Retina (tissue), 1 donor: ENCODE measurements around the gene B3GAT3.
"Not testable (repeated sequence)": the region's sequence is repeated elsewhere in the genome, so short reads cannot be mapped to it uniquely, and the experiment has no call there.

Experiments used
- DNase-seq: peaks from one replicate; pipeline ENCODE4 v3.0.0-alpha.2; 2016

Gene B3GAT3

DNA sequence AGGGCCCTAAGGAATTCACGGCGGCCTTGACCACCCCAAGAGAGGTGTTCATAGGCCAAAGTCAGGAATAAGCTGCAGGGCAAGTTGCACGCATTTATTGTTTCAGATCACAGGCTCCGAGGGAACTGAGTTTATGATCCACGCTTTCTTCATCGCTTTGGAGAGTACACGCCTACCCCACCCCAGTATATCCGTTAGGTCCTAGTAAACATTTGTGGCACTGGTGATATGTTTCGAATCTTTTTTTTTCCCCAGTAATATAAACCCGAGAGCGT lies 23.8 kb upstream of the B3GAT3 start:
- no peak for DNase-seq

- DNase-seq: no peak
Observed at GRCh38 chr11:62644220-62644619, 22.4 kb upstream of the B3GAT3 start.

DNA sequence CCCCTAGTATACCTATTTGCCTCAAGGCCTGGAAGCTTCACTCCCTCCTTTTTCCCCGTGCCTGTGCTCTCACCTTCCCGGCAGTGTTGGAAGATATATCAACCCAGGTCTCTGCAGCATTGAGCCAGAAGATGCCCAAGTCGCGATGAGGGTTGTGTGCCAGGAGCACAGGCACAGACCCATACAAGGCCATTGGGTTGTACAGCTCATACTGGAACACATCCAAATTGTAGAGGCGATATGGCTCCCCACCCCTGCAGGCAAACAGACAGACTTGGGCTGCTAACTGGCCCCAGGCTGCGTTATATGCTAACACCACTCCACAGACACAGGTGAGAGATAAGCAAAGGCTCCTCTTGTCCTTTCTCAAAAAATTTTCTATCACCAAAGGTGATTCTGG lies 10.7 kb upstream of the B3GAT3 start:
- DNase-seq: no peak

GRCh38 chr11:62627713-62628112 lies 5.9 kb upstream of the B3GAT3 start:
- DNase-seq: no peak

- DNase-seq: no peak
Observed at GRCh38 chr11:62622476-62623089, 797 bp upstream of the B3GAT3 start.

GRCh38 chr11:62621027-62621566 lies 689 bp downstream of the B3GAT3 start:
- no peak for DNase-seq

DNA sequence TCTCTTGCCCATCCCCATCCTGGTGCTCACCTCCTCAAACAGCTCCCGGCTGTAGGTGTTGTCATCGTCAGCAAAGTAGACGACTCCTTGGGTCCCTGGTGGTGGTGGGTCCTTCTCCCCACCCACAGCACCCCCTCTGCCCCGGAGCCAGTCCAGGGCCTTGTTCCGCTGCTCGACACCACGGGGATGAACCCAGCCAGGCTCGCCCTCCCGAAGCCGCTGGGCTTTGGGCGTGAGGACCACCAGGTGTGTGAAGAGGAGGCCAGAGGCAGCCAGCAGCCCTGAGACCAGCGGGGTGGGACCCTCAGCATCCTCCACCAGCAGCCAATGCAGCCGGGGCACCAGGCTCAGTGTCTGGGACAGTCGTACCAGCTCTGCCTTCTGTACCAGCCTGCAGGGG lies 4.8 kb downstream of the B3GAT3 start:
- not testable (repeated sequence) for DNase-seq

- no peak for DNase-seq
Observed at GRCh38 chr11:62615521-62615920, 6.3 kb downstream of the B3GAT3 start.

GRCh38 chr11:62614275-62614674 lies 7.5 kb downstream of the B3GAT3 start:
- no peak for DNase-seq

- no peak for DNase-seq
Observed at GRCh38 chr11:62613291-62613778, 8.5 kb downstream of the B3GAT3 start.

GRCh38 chr11:62612366-62613290 lies 9.2 kb downstream of the B3GAT3 start, which contains the start of the genes EML3 and ROM1:
Gene EML3 (minus strand): TSS chr11:62612775. CDS start chr11:62612457, 318 bp downstream.
Gene ROM1 (plus strand): TSS chr11:62613257. CDS start chr11:62613282, 25 bp downstream.
- peak; percentile 69 for DNase-seq

GRCh38 chr11:62611705-62612365 lies 10.0 kb downstream of the B3GAT3 start:
- peak; percentile 58 for DNase-seq

GRCh38 chr11:62610814-62611704 lies 10.7 kb downstream of the B3GAT3 start:
- DNase-seq: peak; percentile 16

DNA sequence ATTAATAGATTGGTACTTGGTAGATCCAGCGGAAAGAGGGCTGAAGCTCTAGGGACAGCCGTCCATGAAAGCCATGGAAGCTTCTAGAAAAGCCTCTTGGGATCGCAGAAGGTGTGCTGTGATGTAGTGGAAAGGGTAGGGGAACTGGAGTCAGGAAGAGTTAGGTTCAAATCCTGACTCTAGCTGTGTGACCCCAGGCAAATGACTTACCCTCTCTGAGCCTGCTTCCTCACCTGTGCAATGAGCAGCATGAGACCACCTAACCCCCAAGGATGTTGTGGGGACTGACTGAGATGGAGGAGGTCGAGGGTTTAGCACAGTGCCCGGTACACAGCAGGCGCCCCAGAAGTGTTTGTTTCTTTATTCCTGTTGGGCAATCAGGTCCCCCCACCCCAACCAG lies 11.4 kb downstream of the B3GAT3 start:
- DNase-seq: no peak

- DNase-seq: no peak
Observed at GRCh38 chr11:62608776-62609175, 13.0 kb downstream of the B3GAT3 start.

DNA sequence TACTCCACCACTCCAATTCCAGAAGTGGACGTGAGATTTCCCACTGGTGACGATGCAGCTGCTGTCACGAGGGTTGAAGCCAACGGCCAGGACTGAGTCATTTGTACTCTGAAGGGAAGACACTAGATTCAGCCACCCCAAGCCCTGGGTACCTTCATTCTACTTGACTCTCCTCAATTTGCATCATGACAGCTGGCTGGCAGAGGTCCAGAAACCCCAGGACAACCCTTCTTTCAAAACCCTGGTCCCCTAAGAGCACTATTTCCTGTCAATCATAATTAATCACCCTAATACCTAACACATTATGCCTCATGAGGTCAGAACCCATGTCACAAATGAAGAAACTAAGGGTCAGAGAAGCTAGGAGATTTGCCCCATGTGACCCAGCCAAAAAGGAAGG lies 14.1 kb downstream of the B3GAT3 start:
- DNase-seq: no peak

DNA sequence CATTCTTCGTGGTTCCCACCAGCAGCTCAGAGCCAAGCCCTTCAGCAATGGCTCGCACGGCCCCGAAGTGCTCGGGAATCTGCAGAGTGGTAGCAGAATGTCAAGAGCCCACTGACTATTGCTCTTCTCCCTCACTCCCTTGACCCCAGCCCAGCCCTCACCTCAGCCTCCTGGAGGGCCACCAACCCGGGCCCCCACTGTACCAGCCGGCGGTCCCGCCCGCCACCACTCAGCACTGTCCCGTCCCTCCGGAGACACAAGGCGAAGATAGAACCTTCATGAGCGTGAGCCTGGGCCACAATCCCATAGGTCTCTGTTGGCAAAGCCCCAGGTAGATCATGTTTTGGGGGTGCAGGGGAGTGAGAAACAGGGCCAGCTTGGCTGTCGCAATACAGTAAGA lies 15.9 kb downstream of the B3GAT3 start:
- no peak for DNase-seq

DNA sequence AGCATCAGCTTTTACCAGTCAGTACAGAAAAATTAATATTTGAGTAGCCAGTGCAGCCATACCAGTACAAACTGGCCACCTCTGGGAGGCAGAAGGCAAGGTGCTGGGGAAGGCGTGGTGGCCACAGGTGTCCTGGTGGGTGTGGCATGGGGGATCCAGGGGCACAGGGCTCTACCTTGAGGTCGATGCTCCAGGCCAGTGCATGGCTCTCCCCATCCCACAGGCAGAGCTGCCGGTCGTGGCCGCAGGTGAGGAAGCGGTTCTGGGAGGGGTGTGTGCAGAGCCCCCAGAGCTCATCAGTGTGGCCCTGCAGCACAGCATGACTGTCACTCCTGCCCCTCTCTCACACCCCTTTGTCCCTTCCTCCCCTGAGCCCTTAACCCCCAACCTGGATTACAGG lies 16.3 kb downstream of the B3GAT3 start:
- no peak for DNase-seq

- no peak for DNase-seq
Observed at GRCh38 chr11:62604460-62605120, 17.2 kb downstream of the B3GAT3 start.

- DNase-seq: no peak
Observed at GRCh38 chr11:62603776-62604299, 17.9 kb downstream of the B3GAT3 start.

DNA sequence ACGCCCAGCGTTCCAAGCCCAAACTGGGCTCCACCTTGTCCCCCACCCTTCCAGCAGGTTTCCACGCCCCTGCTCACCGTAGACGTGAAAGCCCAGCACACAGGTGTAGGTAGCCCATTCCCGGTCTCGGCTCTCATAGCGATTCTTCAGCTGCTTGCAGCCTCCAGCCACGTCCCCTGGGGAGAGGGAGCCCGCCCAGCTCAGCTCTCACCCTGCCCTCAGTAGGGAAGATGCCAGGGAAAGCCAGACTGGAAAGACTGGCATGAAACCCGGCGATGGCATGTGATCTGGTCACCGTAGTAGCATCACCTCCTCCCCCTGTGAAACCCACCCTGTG lies 18.7 kb downstream of the B3GAT3 start:
- no peak for DNase-seq
